Gastroesophageal sphincter (tissue), 4 donors: ENCODE data around the gene CAMK2N1. TPM values are rescaled to one million over a fixed set of nuclear protein-coding genes. Genes with fewer than 3 reads are reported as not detected.

Experiments used
- ATAC-seq: fragments of 150-250 bp; one replicate; pipeline ENCODE4 v1.9.1; 2016; ENCODE audit warnings: mild to moderate bottlenecking, moderate library complexity
- H3K27ac ChIP-seq, 4 donors: fragments of 200-600 bp; sonication (generic) in 3 of 4; 1 replicate in 3 of 4; 2 replicates in 1 of 4; pipeline ENCODE4 v1.5.1; 2016 to 2019
- H3K27me3 ChIP-seq: fragments of 200-600 bp; sonication (generic); one replicate; pipeline ENCODE4 v1.5.1; 2019
- H3K36me3 ChIP-seq, 2 donors: fragments of 200-600 bp; sonication (generic); one replicate each; pipeline ENCODE4 v1.5.1; 2019; ENCODE audit warnings: control low read depth in 1 of 2
- H3K4me1 ChIP-seq, 3 donors: fragments of 200-600 bp; sonication (generic); 1 replicate in 2 of 3; 2 replicates in 1 of 3; pipeline ENCODE4 v1.5.1; 2016 to 2019; ENCODE audit warnings: control low read depth in 2 of 3
- H3K4me3 ChIP-seq, 2 donors: fragments of 200-600 bp; sonication (generic); one replicate each; pipeline ENCODE4 v1.5.1; 2019; ENCODE audit warnings: mild to moderate bottlenecking in 1 of 2, moderate library complexity in 1 of 2
- H3K9me3 ChIP-seq, 3 donors: fragments of 200-600 bp; sonication (generic); one replicate each; pipeline ENCODE4 v1.5.1; 2017 to 2019; ENCODE audit warnings: control low read depth in 2 of 3
- EP300 ChIP-seq: sonication (generic); formaldehyde crosslinking; IDR thresholded peaks from one replicate; pipeline ENCODE4 v1.6.1; 2017; ENCODE audit warnings: antibody characterized with exemption, mild to moderate bottlenecking
- POLR2A ChIP-seq, 2 donors: fragments of 450-650 bp; IDR thresholded peaks; one replicate each; pipeline ENCODE4 v1.6.1; 2017; ENCODE audit warnings: antibody characterized with exemption in 2 of 2, mild to moderate bottlenecking in 2 of 2, moderate library complexity in 1 of 2
- POLR2AphosphoS5 ChIP-seq: sonication (generic); formaldehyde crosslinking; IDR thresholded peaks from one replicate; pipeline ENCODE4 v1.6.1; 2017; ENCODE audit warnings: antibody characterized with exemption
- WGBS, 2 donors: methylation state at CpG; one replicate each; pipeline ENCODE4 v1.1.5; 2018; ENCODE audit warnings: low coverage in 1 of 2; 5-methylcytosine and 5-hydroxymethylcytosine counted together
- total RNA-seq, 4 donors: library from RNA; depleted of rRNA; stranded (reverse); fragments of >200 nt; gene quantifications; one replicate each; pipeline ENCODE4 v1.1.0, GENCODE V29; 2016
- TF ChIP-seq, protein P1 (sequence below), 4 experiments: fragments of 200-600 bp in 2 of 4; fragments of 450-650 bp in 2 of 4; sonication (generic) in 1 of 4; IDR thresholded peaks; one replicate each; pipeline ENCODE4 v1.5.1; 2017 to 2019; ENCODE audit warnings: antibody characterized with exemption in 4 of 4, mild to moderate bottlenecking in 2 of 4, moderate library complexity in 2 of 4

Gene CAMK2N1
- total RNA-seq, 4 donors from 2014 or later, result 18.2 to 29.6 (median 26.2) TPM

DNA sequence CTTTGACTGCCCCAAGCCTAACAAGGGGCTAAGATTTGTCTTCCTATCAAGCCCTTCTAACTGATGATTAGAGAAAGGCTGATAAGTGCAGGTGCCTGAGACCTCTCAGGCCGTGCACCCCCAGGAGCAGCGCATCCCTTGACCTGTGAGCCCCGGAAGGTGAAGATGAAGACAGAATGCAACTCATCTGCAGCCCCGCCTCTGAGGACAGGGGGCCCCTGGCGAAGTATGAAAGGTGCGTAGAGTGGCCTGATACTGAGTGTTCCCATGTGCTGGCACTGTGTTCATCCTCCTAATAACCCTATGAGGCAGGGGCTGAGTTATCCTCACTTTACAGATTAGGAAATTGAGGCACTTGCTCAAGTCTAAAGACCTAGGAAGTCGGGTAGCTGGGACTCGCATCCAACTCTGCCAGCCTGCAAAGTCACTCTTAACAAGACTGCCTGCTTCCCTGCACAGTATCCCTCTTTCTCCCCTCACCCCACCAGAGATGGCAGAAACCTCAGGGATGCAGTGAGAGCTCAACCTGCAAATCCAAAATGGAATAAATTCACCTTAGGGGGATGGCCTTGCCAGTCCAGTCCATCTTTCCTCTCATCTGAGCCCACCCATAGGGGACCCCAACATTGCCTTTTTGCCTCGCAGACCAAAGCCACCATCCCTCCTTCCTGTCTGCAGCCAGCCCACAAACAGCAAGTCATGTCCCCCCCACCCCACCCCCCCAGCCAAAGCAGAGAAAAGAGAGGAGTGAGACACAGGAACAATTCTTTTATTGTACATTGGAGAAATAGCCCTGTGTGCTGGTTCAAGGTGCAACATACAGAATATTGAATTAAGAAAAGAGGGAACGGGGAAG, 4.1 kb downstream of the CAMK2N1 start:
- ATAC-seq, result no peak
- TF ChIP-seq, protein P1, sequence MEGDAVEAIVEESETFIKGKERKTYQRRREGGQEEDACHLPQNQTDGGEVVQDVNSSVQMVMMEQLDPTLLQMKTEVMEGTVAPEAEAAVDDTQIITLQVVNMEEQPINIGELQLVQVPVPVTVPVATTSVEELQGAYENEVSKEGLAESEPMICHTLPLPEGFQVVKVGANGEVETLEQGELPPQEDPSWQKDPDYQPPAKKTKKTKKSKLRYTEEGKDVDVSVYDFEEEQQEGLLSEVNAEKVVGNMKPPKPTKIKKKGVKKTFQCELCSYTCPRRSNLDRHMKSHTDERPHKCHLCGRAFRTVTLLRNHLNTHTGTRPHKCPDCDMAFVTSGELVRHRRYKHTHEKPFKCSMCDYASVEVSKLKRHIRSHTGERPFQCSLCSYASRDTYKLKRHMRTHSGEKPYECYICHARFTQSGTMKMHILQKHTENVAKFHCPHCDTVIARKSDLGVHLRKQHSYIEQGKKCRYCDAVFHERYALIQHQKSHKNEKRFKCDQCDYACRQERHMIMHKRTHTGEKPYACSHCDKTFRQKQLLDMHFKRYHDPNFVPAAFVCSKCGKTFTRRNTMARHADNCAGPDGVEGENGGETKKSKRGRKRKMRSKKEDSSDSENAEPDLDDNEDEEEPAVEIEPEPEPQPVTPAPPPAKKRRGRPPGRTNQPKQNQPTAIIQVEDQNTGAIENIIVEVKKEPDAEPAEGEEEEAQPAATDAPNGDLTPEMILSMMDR (IDR thresholded peaks at IDR 0.05), result no peak
- TF ChIP-seq POLR2A (IDR thresholded peaks at IDR 0.05), result no peak
- H3K36me3 ChIP-seq, result no peaks in the 10 kb centered on the region
- H3K27ac ChIP-seq, result no peak overlapping the region
- peaks cover 0 to 58% (median 15%) of the 10 kb centered on the region in 3 donors for H3K4me1 ChIP-seq
- 48 to 63% methylated on average over 4 to 8 of the region's 10 CpGs for WGBS, 2 donors
- peaks cover 39% of the 10 kb centered on the region for H3K27me3 ChIP-seq
- H3K9me3 ChIP-seq, result no peaks in the 10 kb centered on the region
- H3K4me3 ChIP-seq, result no peak overlapping the region

DNA sequence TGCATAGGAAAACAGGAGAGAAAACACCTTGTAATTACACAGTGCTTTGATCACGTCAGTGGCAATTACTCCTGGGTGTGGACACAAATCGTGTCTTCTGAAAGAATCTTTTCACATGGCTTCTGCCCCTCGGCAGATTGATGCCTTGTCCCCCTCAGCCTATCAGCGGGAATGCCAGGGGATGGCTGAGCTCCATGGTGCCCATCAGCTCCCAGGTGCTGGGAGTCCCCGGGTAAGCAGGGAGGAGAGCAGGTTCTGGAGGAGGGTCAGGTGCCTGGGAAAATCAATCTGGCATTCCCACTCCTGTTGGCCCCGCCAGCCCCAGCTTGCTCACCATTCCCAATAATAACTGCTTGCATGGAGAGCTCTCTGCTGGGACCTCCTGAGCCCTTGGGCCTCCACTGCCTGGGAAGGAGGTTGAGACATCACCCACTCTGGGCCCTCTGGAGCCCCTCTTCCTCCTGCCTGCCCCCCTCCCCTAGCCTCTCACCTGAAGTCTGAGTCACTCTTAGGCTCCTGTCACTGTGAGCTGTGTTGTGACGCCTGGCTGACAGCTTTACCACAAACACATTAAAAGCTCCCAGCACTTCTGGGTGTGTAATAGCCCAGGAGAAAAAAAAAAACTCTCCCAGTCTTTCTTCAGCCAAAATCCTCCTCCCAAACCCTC, 4.9 kb downstream of the CAMK2N1 start:
- Histone ChIP-seq H3K27ac (no peak overlapping the region), H3K4me1 (peaks cover 0 to 60% (median 16%) of the 10 kb centered on the region in 3 donors), H3K9me3 (no peaks in the 10 kb centered on the region), H3K27me3 (peaks cover 39% of the 10 kb centered on the region), H3K4me3 (no peak overlapping the region), H3K36me3 (no peaks in the 10 kb centered on the region)
- no peak for ATAC-seq
- WGBS, 2 donors, result 49% methylated on average over 3 of the region's 7 CpGs; no CpG with 5 or more reads in 1 of the 2 donors
- TF ChIP-seq POLR2A (IDR thresholded peaks at IDR 0.05) (no peak), EP300 (no peak), POLR2AphosphoS5 (no peak)
- TF ChIP-seq, protein P1 (IDR thresholded peaks at IDR 0.05), result no peak

DNA sequence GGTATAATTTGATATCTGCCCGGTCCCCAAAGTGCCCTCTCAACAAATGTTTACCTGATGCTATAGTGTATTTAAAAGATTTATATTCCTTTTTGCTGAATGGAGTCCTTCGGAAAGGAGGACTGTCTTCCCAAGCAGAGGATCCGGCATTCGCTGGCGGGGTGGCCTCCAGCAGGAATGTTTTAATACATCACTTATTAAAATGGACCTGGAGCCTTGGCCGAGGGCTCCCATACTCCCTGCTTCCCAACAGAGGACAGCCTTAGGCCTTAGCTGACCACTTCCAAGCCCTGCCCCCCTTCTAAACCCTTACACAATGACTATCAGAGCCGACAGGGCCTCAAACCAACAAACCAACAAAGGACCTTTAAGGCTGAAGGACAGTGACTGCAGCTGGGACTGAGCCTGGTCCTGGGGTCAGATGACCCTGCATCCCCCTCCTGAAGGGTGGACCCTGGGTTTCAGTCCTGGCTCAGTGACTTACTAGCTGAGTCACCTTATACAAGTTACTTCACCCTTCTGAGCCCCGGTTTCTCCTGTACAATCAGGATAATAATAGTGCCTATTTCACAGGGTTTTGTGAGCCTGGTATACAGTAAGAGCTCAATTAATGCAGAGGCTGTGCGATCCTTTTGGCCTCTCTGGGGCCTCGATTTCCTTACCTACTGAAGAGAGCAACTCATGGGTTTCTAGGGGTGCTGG, 5.6 kb downstream of the CAMK2N1 start:
- peaks cover 44% of the 10 kb centered on the region for H3K27me3 ChIP-seq
- H3K4me1 ChIP-seq, result peaks cover 0 to 62% (median 16%) of the 10 kb centered on the region in 3 donors
- 81 to 87% methylated on average over 4 to 9 of the region's 10 CpGs for whole genome bisulfite sequencing, 2 donors
- no peak for TF ChIP-seq POLR2AphosphoS5
- no peak for TF ChIP-seq EP300
- TF ChIP-seq, protein P1 (IDR thresholded peaks at IDR 0.05), result no peak
- TF ChIP-seq POLR2A (IDR thresholded peaks at IDR 0.05), result no peak
- H3K27ac ChIP-seq, result no peak overlapping the region
- ATAC-seq, result no peak
- H3K36me3 ChIP-seq, result no peaks in the 10 kb centered on the region
- H3K9me3 ChIP-seq, result no peaks in the 10 kb centered on the region
- H3K4me3 ChIP-seq, result no peak overlapping the region

DNA sequence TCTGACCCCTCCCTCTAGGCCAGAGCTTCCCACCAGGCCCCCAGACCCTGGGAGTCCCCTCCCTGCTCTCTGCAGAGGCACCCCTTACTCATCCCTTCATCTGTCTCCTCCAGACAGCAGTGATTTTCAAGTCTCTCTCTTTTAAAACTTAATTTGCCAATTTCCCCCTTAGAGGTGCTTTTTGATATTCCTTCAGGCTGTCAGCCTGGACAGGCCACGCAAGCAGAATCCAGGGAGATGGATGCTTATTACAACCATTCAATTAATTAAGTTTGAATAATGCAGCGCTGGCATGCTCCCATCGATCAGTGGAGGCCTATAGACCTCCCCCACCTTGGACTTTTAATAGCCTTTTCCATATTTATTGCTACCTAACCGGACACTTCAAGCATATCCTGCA, 6.2 kb downstream of the CAMK2N1 start:
- TF ChIP-seq POLR2A (IDR thresholded peaks at IDR 0.05) (no peak), EP300 (no peak), POLR2AphosphoS5 (no peak)
- TF ChIP-seq, protein P1 (IDR thresholded peaks at IDR 0.05), result no peak
- H3K36me3 ChIP-seq, result no peaks in the 10 kb centered on the region
- no peak overlapping the region for H3K27ac ChIP-seq
- H3K27me3 ChIP-seq, result peaks cover 45% of the 10 kb centered on the region
- no peak for ATAC-seq
- peaks cover 0 to 58% (median 16%) of the 10 kb centered on the region in 3 donors for H3K4me1 ChIP-seq
- H3K4me3 ChIP-seq, result no peak overlapping the region
- no peaks in the 10 kb centered on the region for H3K9me3 ChIP-seq
- WGBS, 2 donors, result 75 to 93% methylated on average over 4 of the region's 4 CpGs
